Suprapubic skin (tissue), 4 donors: ENCODE data around the gene DDB1. TPM values are rescaled to one million over a fixed set of nuclear protein-coding genes. Genes with fewer than 3 reads are reported as not detected.
A peak's percentile ranks its signal among the peaks of the same experiment; 100 is the strongest.

Source experiments
- DNase-seq, 2 donors: peaks; one replicate each; pipeline ENCODE4 v3.0.0-alpha.2; 2019; ENCODE audit warnings: low spot score in 2 of 2
- H3K27ac ChIP-seq: fragments of 200-600 bp; sonication (generic); one replicate; pipeline ENCODE4 v1.5.1; 2019
- H3K27me3 ChIP-seq: fragments of 200-600 bp; sonication (generic); one replicate; pipeline ENCODE4 v1.5.1; 2019
- H3K36me3 ChIP-seq: fragments of 200-600 bp; sonication (generic); one replicate; pipeline ENCODE4 v1.5.1; 2019
- H3K4me1 ChIP-seq: fragments of 200-600 bp; sonication (generic); one replicate; pipeline ENCODE4 v1.5.1; 2019
- H3K4me3 ChIP-seq: fragments of 200-600 bp; sonication (generic); one replicate; pipeline ENCODE4 v1.5.1; 2019; ENCODE audit warnings: mild to moderate bottlenecking
- H3K9me3 ChIP-seq: fragments of 200-600 bp; sonication (generic); one replicate; pipeline ENCODE4 v1.5.1; 2019
- CTCF ChIP-seq, 2 donors: fragments of 200-600 bp in 1 of 2; fragments of 450-650 bp in 1 of 2; sonication (generic) in 1 of 2; IDR thresholded peaks; one replicate each; pipeline ENCODE4 v1.5.1; 2016 to 2019; ENCODE audit warnings: antibody characterized with exemption in 2 of 2, mild to moderate bottlenecking in 1 of 2, moderate library complexity in 1 of 2
- EP300 ChIP-seq: sonication (generic); formaldehyde crosslinking; IDR thresholded peaks from one replicate; pipeline ENCODE4 v1.6.1; 2017; ENCODE audit warnings: antibody characterized with exemption
- POLR2A ChIP-seq, 2 donors: fragments of 450-650 bp; IDR thresholded peaks; one replicate each; pipeline ENCODE4 v1.6.1; 2017; ENCODE audit warnings: antibody characterized with exemption in 2 of 2, mild to moderate bottlenecking in 2 of 2, moderate library complexity in 2 of 2
- POLR2AphosphoS5 ChIP-seq, 3 donors: sonication (generic); formaldehyde crosslinking; IDR thresholded peaks; one replicate each; pipeline ENCODE4 v1.6.1; 2017; ENCODE audit warnings: antibody characterized with exemption in 3 of 3
- WGBS: methylation state at CpG from one replicate; pipeline ENCODE4 v1.1.5; 2018; 5-methylcytosine and 5-hydroxymethylcytosine counted together
- total RNA-seq, 4 donors: library from RNA; depleted of rRNA; stranded (reverse); fragments of >200 nt; gene quantifications; one replicate each; pipeline ENCODE4 v1.1.0, GENCODE V29; 2016

Gene DDB1
- total RNA-seq, 4 donors from 2014 or later = 151 to 219 (median 182) TPM

GRCh38 chr11:61297341-61297740 lies 35.6 kb downstream of the DDB1 start:
- H3K27me3 ChIP-seq = peaks cover 7% of the 10 kb centered on the region
- peaks cover 34% of the 10 kb centered on the region for H3K36me3 ChIP-seq
- 29% methylated on average over 1 of the region's 1 CpG for WGBS
- no peak for DNase-seq
- no peaks in the 10 kb centered on the region for H3K9me3 ChIP-seq
- H3K4me1 ChIP-seq = peaks cover 34% of the 10 kb centered on the region
- H3K27ac ChIP-seq = peak overlapping the region; percentile 52
- no peak for TF ChIP-seq POLR2A (IDR thresholded peaks at IDR 0.05)
- TF ChIP-seq CTCF (IDR thresholded peaks at IDR 0.05) = no peak
- TF ChIP-seq EP300 = no peak
- TF ChIP-seq POLR2AphosphoS5 (IDR thresholded peaks at IDR 0.05) = no peak
- H3K4me3 ChIP-seq = no peak overlapping the region

GRCh38 chr11:61295596-61295926 lies 37.3 kb downstream of the DDB1 start:
- Histone ChIP-seq H3K36me3 (peaks cover 16% of the 10 kb centered on the region), H3K27ac (no peak overlapping the region), H3K27me3 (peaks cover 7% of the 10 kb centered on the region), H3K4me3 (peak overlapping the region; percentile 76), H3K4me1 (peaks cover 34% of the 10 kb centered on the region), H3K9me3 (no peaks in the 10 kb centered on the region)
- TF ChIP-seq CTCF (IDR thresholded peaks at IDR 0.05) = no peak
- no peak for TF ChIP-seq POLR2AphosphoS5 (IDR thresholded peaks at IDR 0.05)
- TF ChIP-seq POLR2A (IDR thresholded peaks at IDR 0.05) = no peak
- no peak for TF ChIP-seq EP300
- 64% methylated on average over 7 of the region's 12 CpGs for whole genome bisulfite sequencing
- DNase-seq = no peak

- Histone ChIP-seq H3K27ac (no peak within 1 kb of the TSS), H3K4me1 (peaks cover 34% of the 10 kb centered on the region), H3K27me3 (peaks cover 7% of the 10 kb centered on the region), H3K9me3 (no peaks in the 10 kb centered on the region), H3K4me3 (peak within 1 kb of the TSS; percentile 76), H3K36me3 (peaks cover 10% of the 10 kb centered on the region)
- peak in 1 of 2 donors; percentile 72 for DNase-seq
- no peak for TF ChIP-seq POLR2A (IDR thresholded peaks at IDR 0.05)
- TF ChIP-seq EP300 = no peak
- TF ChIP-seq CTCF (IDR thresholded peaks at IDR 0.05) = no peak
- TF ChIP-seq POLR2AphosphoS5 (IDR thresholded peaks at IDR 0.05) = no peak
- no CpG with 5 or more reads among the region's 97 CpGs for WGBS
Measured at GRCh38 chr11:61294717-61295595, 37.9 kb downstream of the DDB1 start, which contains the start of gene VWCE. Gene VWCE (minus strand): TSS chr11:61295316. CDS start chr11:61295037, 279 bp downstream.

- H3K9me3 ChIP-seq = no peaks in the 10 kb centered on the region
- H3K36me3 ChIP-seq = peaks cover 2% of the 10 kb centered on the region
- 2% methylated on average over 37 of the region's 60 CpGs for WGBS
- no peak for TF ChIP-seq EP300
- no peak for TF ChIP-seq CTCF (IDR thresholded peaks at IDR 0.05)
- peak in 1 of 2 donors; percentile 77 for DNase-seq
- H3K27me3 ChIP-seq = peaks cover 7% of the 10 kb centered on the region
- peak overlapping the region; percentile 76 for H3K4me3 ChIP-seq
- H3K27ac ChIP-seq = no peak overlapping the region
- H3K4me1 ChIP-seq = peaks cover 34% of the 10 kb centered on the region
Measured at GRCh38 chr11:61293867-61294716, 38.8 kb downstream of the DDB1 start.

GRCh38 chr11:61292356-61292755 lies 40.5 kb downstream of the DDB1 start:
- DNase-seq = no peak
- no peaks in the 10 kb centered on the region for H3K36me3 ChIP-seq
- TF ChIP-seq CTCF (IDR thresholded peaks at IDR 0.05) = no peak
- TF ChIP-seq POLR2A (IDR thresholded peaks at IDR 0.05) = no peak
- TF ChIP-seq EP300 = no peak
- TF ChIP-seq POLR2AphosphoS5 (IDR thresholded peaks at IDR 0.05) = no peak
- H3K4me3 ChIP-seq = no peak overlapping the region
- H3K27me3 ChIP-seq = peaks cover 7% of the 10 kb centered on the region
- 97% methylated on average over 2 of the region's 2 CpGs for WGBS
- no peak overlapping the region for H3K27ac ChIP-seq
- peaks cover 32% of the 10 kb centered on the region for H3K4me1 ChIP-seq
- no peaks in the 10 kb centered on the region for H3K9me3 ChIP-seq
